Right lobe of liver (tissue), 4 donors: ENCODE data around the gene MCTP1.

Experiments used
- POLR2A ChIP-seq: fragments of 450-650 bp; IDR thresholded peaks from one replicate; pipeline ENCODE4 v1.6.1; 2017; ENCODE audit warnings: antibody characterized with exemption, mild to moderate bottlenecking
- TF ChIP-seq, protein P1 (sequence below), 4 donors: fragments of 200-600 bp in 3 of 4; fragments of 450-650 bp in 1 of 4; IDR thresholded peaks; one replicate each; pipeline versions ENCODE4 v1.5.1 to v1.8.0; 2016 to 2022; ENCODE audit warnings: antibody characterized with exemption in 4 of 4, mild to moderate bottlenecking in 2 of 4
- donor health status: DM: no; HTN: no; CAD: no.
- donor health status: DM: no; HTN: no; CAD: no.
- donor health status: DM: no; HTN: yes; CAD: no.

DNA sequence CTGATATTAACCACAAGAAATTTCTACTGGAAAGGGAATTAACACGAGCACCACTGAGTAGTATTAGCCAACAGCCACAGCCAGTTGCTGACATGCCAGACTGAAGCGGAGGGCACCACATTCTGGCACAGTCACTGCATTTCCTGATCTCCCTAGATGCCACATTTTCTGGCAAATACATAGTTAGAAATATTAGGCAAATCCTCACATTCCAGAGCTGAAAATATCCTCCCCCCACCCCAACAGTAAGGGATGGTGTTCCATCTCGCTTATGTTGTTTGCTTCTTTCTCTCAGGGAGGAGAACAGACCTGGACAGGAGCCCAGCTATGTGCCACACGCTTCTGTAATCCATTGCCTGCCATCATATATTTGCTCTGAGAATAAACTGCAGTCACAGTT, 32.8 kb upstream of the MCTP1 start:
- TF ChIP-seq, protein P1, sequence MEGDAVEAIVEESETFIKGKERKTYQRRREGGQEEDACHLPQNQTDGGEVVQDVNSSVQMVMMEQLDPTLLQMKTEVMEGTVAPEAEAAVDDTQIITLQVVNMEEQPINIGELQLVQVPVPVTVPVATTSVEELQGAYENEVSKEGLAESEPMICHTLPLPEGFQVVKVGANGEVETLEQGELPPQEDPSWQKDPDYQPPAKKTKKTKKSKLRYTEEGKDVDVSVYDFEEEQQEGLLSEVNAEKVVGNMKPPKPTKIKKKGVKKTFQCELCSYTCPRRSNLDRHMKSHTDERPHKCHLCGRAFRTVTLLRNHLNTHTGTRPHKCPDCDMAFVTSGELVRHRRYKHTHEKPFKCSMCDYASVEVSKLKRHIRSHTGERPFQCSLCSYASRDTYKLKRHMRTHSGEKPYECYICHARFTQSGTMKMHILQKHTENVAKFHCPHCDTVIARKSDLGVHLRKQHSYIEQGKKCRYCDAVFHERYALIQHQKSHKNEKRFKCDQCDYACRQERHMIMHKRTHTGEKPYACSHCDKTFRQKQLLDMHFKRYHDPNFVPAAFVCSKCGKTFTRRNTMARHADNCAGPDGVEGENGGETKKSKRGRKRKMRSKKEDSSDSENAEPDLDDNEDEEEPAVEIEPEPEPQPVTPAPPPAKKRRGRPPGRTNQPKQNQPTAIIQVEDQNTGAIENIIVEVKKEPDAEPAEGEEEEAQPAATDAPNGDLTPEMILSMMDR (IDR thresholded peaks at IDR 0.05) = no peak
- TF ChIP-seq POLR2A = no peak
